Measurements from ENCODE around the gene GRIFIN. TPM values are rescaled to one million over a fixed set of nuclear protein-coding genes. Genes with fewer than 3 reads are reported as not detected.

Gene GRIFIN
- total and polyA plus RNA-seq, 3 donors from 2014 or later, result not detected

- no peak for DNase-seq
- no peaks in the 10 kb centered on the region for H3K36me3 ChIP-seq (ENCODE audit: low read depth, missing control alignments)
- H3K27me3 ChIP-seq, result no peaks in the 10 kb centered on the region
- no peaks in the 10 kb centered on the region for H3K9me3 ChIP-seq
- no peak overlapping the region for H3K27ac ChIP-seq
- intact Hi-C loops (cut with DNase I; ENCODE audit: low total_unique reads), result loop anchor here (10.0 kb wide), 1 partner anchor 79 kb away; the partner anchor contains the start of genes BRAT1 and IQCE
- 94% methylated on average over 18 of the region's 18 CpGs; no CpG with 5 or more reads in 1 of the 2 donors for WGBS, 2 donors
- no peak for TF ChIP-seq POLR2A (IDR thresholded peaks at IDR 0.05)
- no peak overlapping the region for H3K4me3 ChIP-seq
- peaks cover 19% of the 10 kb centered on the region for H3K4me1 ChIP-seq
Observed at GRCh38 chr7:2475678-2476015, 551 bp downstream of the GRIFIN start.

- Histone ChIP-seq H3K4me1 (peaks cover 19% of the 10 kb centered on the region), H3K9me3 (no peaks in the 10 kb centered on the region), H3K27ac (no peak overlapping the region), H3K36me3 (ENCODE audit: low read depth, missing control alignments) (no peaks in the 10 kb centered on the region), H3K4me3 (no peak overlapping the region), H3K27me3 (no peaks in the 10 kb centered on the region)
- no peak for DNase-seq
- 91 to 97% methylated on average over 5 to 28 of the region's 28 CpGs for WGBS, 2 donors
- intact Hi-C loops (cut with DNase I; ENCODE audit: low total_unique reads), result loop anchor here (10.0 kb wide), 1 partner anchor 80 kb away; the partner anchor contains the start of genes BRAT1 and IQCE
- TF ChIP-seq POLR2A (IDR thresholded peaks at IDR 0.05) (no peak), CTCF (IDR thresholded peaks at IDR 0.05) (no peak)
Observed at GRCh38 chr7:2474813-2475677, 1.2 kb downstream of the GRIFIN start.

- intact Hi-C loops (cut with DNase I; ENCODE audit: low total_unique reads), result loop anchor here (10.0 kb wide), 1 partner anchor 81 kb away; the partner anchor contains the start of genes BRAT1 and IQCE
- TF ChIP-seq CTCF (IDR thresholded peaks at IDR 0.05) (no peak), POLR2A (IDR thresholded peaks at IDR 0.05) (no peak)
- Histone ChIP-seq H3K36me3 (ENCODE audit: low read depth, missing control alignments) (no peaks in the 10 kb centered on the region), H3K4me3 (no peak overlapping the region), H3K9me3 (no peaks in the 10 kb centered on the region), H3K4me1 (peaks cover 18% of the 10 kb centered on the region), H3K27me3 (no peaks in the 10 kb centered on the region), H3K27ac (no peak overlapping the region)
- no peak for DNase-seq
- WGBS, 2 donors, result 85% methylated on average over 15 of the region's 15 CpGs; no CpG with 5 or more reads in 1 of the 2 donors
Observed at GRCh38 chr7:2474224-2474623, 2.0 kb downstream of the GRIFIN start.

- no peak overlapping the region for H3K27ac ChIP-seq
- no peak overlapping the region for H3K4me3 ChIP-seq
- intact Hi-C loops (cut with DNase I; ENCODE audit: low total_unique reads), result loop anchor here (10.0 kb wide), 1 partner anchor 81 kb away; the partner anchor contains the start of genes BRAT1 and IQCE
- no peaks in the 10 kb centered on the region for H3K9me3 ChIP-seq
- H3K36me3 ChIP-seq (ENCODE audit: low read depth, missing control alignments), result no peaks in the 10 kb centered on the region
- WGBS, 2 donors, result 87 to 93% methylated on average over 10 to 12 of the region's 12 CpGs
- H3K4me1 ChIP-seq, result peaks cover 12% of the 10 kb centered on the region
- TF ChIP-seq CTCF (IDR thresholded peaks at IDR 0.05) (no peak), POLR2A (IDR thresholded peaks at IDR 0.05) (no peak)
- no peaks in the 10 kb centered on the region for H3K27me3 ChIP-seq
- DNase-seq, result no peak
Observed at GRCh38 chr7:2473496-2474180, 2.6 kb downstream of the GRIFIN start.

GRCh38 chr7:2472739-2473138 is 3.5 kb downstream of the GRIFIN start:
- H3K27ac ChIP-seq, result no peak overlapping the region
- no peaks in the 10 kb centered on the region for H3K9me3 ChIP-seq
- TF ChIP-seq CTCF (IDR thresholded peaks at IDR 0.05) (no peak), POLR2A (IDR thresholded peaks at IDR 0.05) (no peak)
- intact Hi-C loops (cut with DNase I; ENCODE audit: low total_unique reads), result loop anchor here (10.0 kb wide), 1 partner anchor 82 kb away; the partner anchor contains the start of genes BRAT1 and IQCE
- no peaks in the 10 kb centered on the region for H3K27me3 ChIP-seq
- H3K4me3 ChIP-seq, result no peak overlapping the region
- WGBS, 2 donors, result 93% methylated on average over 6 of the region's 6 CpGs
- DNase-seq, result no peak
- H3K4me1 ChIP-seq, result peaks cover 3% of the 10 kb centered on the region
- no peaks in the 10 kb centered on the region for H3K36me3 ChIP-seq (ENCODE audit: low read depth, missing control alignments)

All from testis (tissue), 3 donors.